Liver (tissue), 9 donors: ENCODE measurements around the gene ZNF492. TPM values are rescaled to one million over a fixed set of nuclear protein-coding genes. Genes with fewer than 3 reads are reported as not detected.

Experiments
- DNase-seq: peaks from one replicate; pipeline ENCODE4 v3.0.0-alpha.2; 2017; ENCODE audit warnings: low spot score
- H3K27ac ChIP-seq, 2 donors: one replicate each; pipeline ENCODE4 v1.7.0; 2013; ENCODE audit warnings: inconsistent platforms in 2 of 2, low read length in 2 of 2, control low read depth in 1 of 2, low read depth in 1 of 2, mild to moderate bottlenecking in 1 of 2
- H3K27me3 ChIP-seq, 4 donors: one replicate each; pipeline versions ENCODE4 v1.6.1 to v1.7.0; 2013; ENCODE audit warnings: low read length in 3 of 4, inconsistent platforms in 1 of 4, mild to moderate bottlenecking in 1 of 4, moderate library complexity in 1 of 4; ENCODE audit not compliant: control insufficient read depth in 4 of 4, insufficient read depth in 4 of 4
- H3K36me3 ChIP-seq, 4 donors: one replicate each; pipeline versions ENCODE4 v1.6.1 to v1.7.0; 2013; ENCODE audit warnings: low read length in 3 of 4, mild to moderate bottlenecking in 3 of 4, low read depth in 1 of 4, moderate library complexity in 1 of 4; ENCODE audit not compliant: control insufficient read depth in 4 of 4, insufficient read depth in 3 of 4
- H3K4me1 ChIP-seq, 4 donors: one replicate each; pipeline versions ENCODE4 v1.6.1 to v1.7.0; 2013; ENCODE audit warnings: low read length in 3 of 4, mild to moderate bottlenecking in 3 of 4, moderate library complexity in 1 of 4; ENCODE audit not compliant: control insufficient read depth in 4 of 4, insufficient read depth in 4 of 4
- H3K4me3 ChIP-seq, 3 donors: one replicate each; pipeline versions ENCODE4 v1.6.1 to v1.7.0; 2013; ENCODE audit warnings: low read length in 3 of 3, control low read depth in 1 of 3, low read depth in 1 of 3, mild to moderate bottlenecking in 1 of 3
- H3K9ac ChIP-seq, 2 donors: one replicate each; pipeline ENCODE4 v1.7.0; 2013; ENCODE audit warnings: low read length in 2 of 2, mild to moderate bottlenecking in 2 of 2, moderate library complexity in 2 of 2, control low read depth in 1 of 2, low read depth in 1 of 2
- H3K9me3 ChIP-seq, 4 donors: one replicate each; pipeline versions ENCODE4 v1.6.1 to v1.7.0; 2013; ENCODE audit warnings: low read length in 3 of 4; ENCODE audit not compliant: control insufficient read depth in 4 of 4
- CTCF ChIP-seq: fragments of 150-350 bp; IDR thresholded peaks from 2 replicates; pipeline ENCODE4 v1.5.1; 2017; ENCODE audit warnings: improper control_type of control experiment, low read depth, low read length; ENCODE audit not compliant: missing input control
- EGR1 ChIP-seq, 2 donors: IDR thresholded peaks; 2 replicates each; pipeline ENCODE4 v1.6.1; 2016 to 2018; ENCODE audit warnings: antibody characterized with exemption in 2 of 2, low read depth in 2 of 2
- FOXA1 ChIP-seq: IDR thresholded peaks from 2 replicates; pipeline ENCODE4 v1.6.1; 2016; ENCODE audit warnings: antibody characterized with exemption
- FOXA2 ChIP-seq: IDR thresholded peaks from 2 replicates; pipeline ENCODE4 v1.6.1; 2016; ENCODE audit warnings: antibody characterized with exemption
- GABPA ChIP-seq, 2 donors: IDR thresholded peaks in 1 of 2; conservative IDR thresholded peaks in 1 of 2; 2 replicates each; pipeline ENCODE4 v1.6.1; 2016; ENCODE audit warnings: antibody characterized with exemption in 2 of 2, mild to moderate bottlenecking in 1 of 2, moderate library complexity in 1 of 2
- HNF4A ChIP-seq, 2 donors: conservative IDR thresholded peaks; 2 replicates each; pipeline ENCODE4 v1.6.1; 2016; ENCODE audit warnings: antibody characterized with exemption in 2 of 2, mild to moderate bottlenecking in 2 of 2
- HNF4G ChIP-seq: IDR thresholded peaks from 2 replicates; pipeline ENCODE4 v1.6.1; 2016; ENCODE audit warnings: antibody characterized with exemption
- JUND ChIP-seq, 2 donors: IDR thresholded peaks; 2 replicates each; pipeline ENCODE4 v1.6.1; 2016; ENCODE audit warnings: antibody characterized with exemption in 2 of 2
- MAX ChIP-seq: IDR thresholded peaks from 2 replicates; pipeline ENCODE4 v1.6.1; 2016; ENCODE audit warnings: antibody characterized with exemption
- NR2F2 ChIP-seq: IDR thresholded peaks from 2 replicates; pipeline ENCODE4 v1.6.1; 2016; ENCODE audit warnings: antibody characterized with exemption
- RAD21 ChIP-seq, 2 donors: IDR thresholded peaks; 2 replicates each; pipeline ENCODE4 v1.6.1; 2016; ENCODE audit warnings: antibody characterized with exemption in 2 of 2, mild to moderate bottlenecking in 2 of 2
- RXRA ChIP-seq, 2 donors: IDR thresholded peaks; 2 replicates each; pipeline ENCODE4 v1.6.1; 2017 to 2018; ENCODE audit warnings: antibody characterized with exemption in 2 of 2, mild to moderate bottlenecking in 1 of 2
- SP1 ChIP-seq: IDR thresholded peaks from 2 replicates; pipeline ENCODE4 v1.6.1; 2018; ENCODE audit warnings: antibody characterized with exemption, mild to moderate bottlenecking
- TAF1 ChIP-seq: conservative IDR thresholded peaks from 2 replicates; pipeline ENCODE4 v1.6.1; 2016; ENCODE audit warnings: antibody characterized with exemption, mild to moderate bottlenecking
- YY1 ChIP-seq: IDR thresholded peaks from 2 replicates; pipeline ENCODE4 v1.6.1; 2016; ENCODE audit warnings: antibody characterized with exemption, mild to moderate bottlenecking
- ZBTB33 ChIP-seq: IDR thresholded peaks from 2 replicates; pipeline ENCODE4 v1.6.1; 2016; ENCODE audit warnings: antibody characterized with exemption
- WGBS: extraction: QIAGEN DNeasy Blood & Tissue Kit; methylation state at CpG from one replicate; pipeline ENCODE4 v1.1.7; 2013; 5-methylcytosine and 5-hydroxymethylcytosine counted together
- polyA plus RNA-seq, 2 donors: library from polyadenylated mRNA; stranded (reverse) in 1 of 2; unstranded in 1 of 2; fragments of 200-250 nt in 1 of 2; fragments of >200 nt in 1 of 2; fragmentation: Nextera tagmentation in 1 of 2; extraction: Ambion mirVana in 1 of 2; gene quantifications; one replicate each; pipeline versions ENCODE4 v1.2.1 to v1.2.3, GENCODE V29; 2013 to 2015
- total RNA-seq, 2 donors: library from RNA; depleted of rRNA; stranded (reverse); fragments of >200 nt; gene quantifications; one replicate each; pipeline ENCODE4 v1.2.3, GENCODE V29; 2014
- TF ChIP-seq, protein P1 (sequence below): IDR thresholded peaks from 2 replicates; pipeline ENCODE4 v1.6.1; 2016; ENCODE audit warnings: antibody characterized with exemption
- TF ChIP-seq, protein P2 (sequence below): IDR thresholded peaks from 2 replicates; pipeline ENCODE4 v1.6.1; 2016; ENCODE audit warnings: antibody characterized with exemption, mild to moderate bottlenecking
- donor health status: healthy.
- donor health status: healthy.
- donor health status: healthy.
- donor health status: healthy.
- donor health status: healthy.

Gene ZNF492
- total and polyA plus RNA-seq, 4 donors: under 0.01 to 2.4 (median 0.01) TPM; not detected in 1

- H3K4me3 ChIP-seq: no peak overlapping the region
- TF ChIP-seq FOXA1: no peak
- TF ChIP-seq MAX: no peak
- TF ChIP-seq NR2F2: no peak
- TF ChIP-seq, protein P1, sequence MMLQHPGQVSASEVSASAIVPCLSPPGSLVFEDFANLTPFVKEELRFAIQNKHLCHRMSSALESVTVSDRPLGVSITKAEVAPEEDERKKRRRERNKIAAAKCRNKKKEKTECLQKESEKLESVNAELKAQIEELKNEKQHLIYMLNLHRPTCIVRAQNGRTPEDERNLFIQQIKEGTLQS: no peak
- TF ChIP-seq, protein P2, sequence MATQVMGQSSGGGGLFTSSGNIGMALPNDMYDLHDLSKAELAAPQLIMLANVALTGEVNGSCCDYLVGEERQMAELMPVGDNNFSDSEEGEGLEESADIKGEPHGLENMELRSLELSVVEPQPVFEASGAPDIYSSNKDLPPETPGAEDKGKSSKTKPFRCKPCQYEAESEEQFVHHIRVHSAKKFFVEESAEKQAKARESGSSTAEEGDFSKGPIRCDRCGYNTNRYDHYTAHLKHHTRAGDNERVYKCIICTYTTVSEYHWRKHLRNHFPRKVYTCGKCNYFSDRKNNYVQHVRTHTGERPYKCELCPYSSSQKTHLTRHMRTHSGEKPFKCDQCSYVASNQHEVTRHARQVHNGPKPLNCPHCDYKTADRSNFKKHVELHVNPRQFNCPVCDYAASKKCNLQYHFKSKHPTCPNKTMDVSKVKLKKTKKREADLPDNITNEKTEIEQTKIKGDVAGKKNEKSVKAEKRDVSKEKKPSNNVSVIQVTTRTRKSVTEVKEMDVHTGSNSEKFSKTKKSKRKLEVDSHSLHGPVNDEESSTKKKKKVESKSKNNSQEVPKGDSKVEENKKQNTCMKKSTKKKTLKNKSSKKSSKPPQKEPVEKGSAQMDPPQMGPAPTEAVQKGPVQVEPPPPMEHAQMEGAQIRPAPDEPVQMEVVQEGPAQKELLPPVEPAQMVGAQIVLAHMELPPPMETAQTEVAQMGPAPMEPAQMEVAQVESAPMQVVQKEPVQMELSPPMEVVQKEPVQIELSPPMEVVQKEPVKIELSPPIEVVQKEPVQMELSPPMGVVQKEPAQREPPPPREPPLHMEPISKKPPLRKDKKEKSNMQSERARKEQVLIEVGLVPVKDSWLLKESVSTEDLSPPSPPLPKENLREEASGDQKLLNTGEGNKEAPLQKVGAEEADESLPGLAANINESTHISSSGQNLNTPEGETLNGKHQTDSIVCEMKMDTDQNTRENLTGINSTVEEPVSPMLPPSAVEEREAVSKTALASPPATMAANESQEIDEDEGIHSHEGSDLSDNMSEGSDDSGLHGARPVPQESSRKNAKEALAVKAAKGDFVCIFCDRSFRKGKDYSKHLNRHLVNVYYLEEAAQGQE: no peak
- TF ChIP-seq HNF4G: no peak
- no peak for TF ChIP-seq FOXA2
- TF ChIP-seq HNF4A (conservative IDR thresholded peaks at IDR 0.05): no peak
- no peak for TF ChIP-seq RXRA (IDR thresholded peaks at IDR 0.05)
- no peak for TF ChIP-seq GABPA (IDR thresholded peaks at IDR 0.05 in 1 of 2, conservative IDR thresholded peaks at IDR 0.05 in 1 of 2)
- no peak for TF ChIP-seq EGR1 (IDR thresholded peaks at IDR 0.05; ENCODE audit: low read depth in 2 of 2)
- TF ChIP-seq SP1: no peak
- no peak for TF ChIP-seq JUND (IDR thresholded peaks at IDR 0.05)
- H3K9ac ChIP-seq: no peak overlapping the region
- no peaks in the 10 kb centered on the region for H3K27me3 ChIP-seq
- peaks cover 3 to 16% (median 6%) of the 10 kb centered on the region in 4 donors for H3K9me3 ChIP-seq
- H3K4me1 ChIP-seq: no peaks in the 10 kb centered on the region
- WGBS: 22% methylated on average over 44 of the region's 44 CpGs
- no peaks in the 10 kb centered on the region for H3K36me3 ChIP-seq
- no peak overlapping the region for H3K27ac ChIP-seq
- DNase-seq: no peak
Measured at GRCh38 chr19:22617614-22618320, 16.4 kb upstream of the ZNF492 start.

GRCh38 chr19:22619371-22619770 lies 14.8 kb upstream of the ZNF492 start:
- peaks cover 0 to 4% (median 0%) of the 10 kb centered on the region in 4 donors for H3K27me3 ChIP-seq

More at GRCh38 chr19:22619371-22619770, 14.8 kb upstream of the ZNF492 start:
- no peaks in the 10 kb centered on the region for H3K4me1 ChIP-seq
- no peak overlapping the region for H3K4me3 ChIP-seq
- DNase-seq: no peak
- H3K9ac ChIP-seq: no peak overlapping the region
- peaks cover 3 to 16% (median 6%) of the 10 kb centered on the region in 4 donors for H3K9me3 ChIP-seq
- 54% methylated on average over 4 of the region's 4 CpGs for WGBS
- no peak for TF ChIP-seq SP1
- no peak for TF ChIP-seq HNF4G
- no peak for TF ChIP-seq JUND (IDR thresholded peaks at IDR 0.05)
- no peak for TF ChIP-seq RAD21 (IDR thresholded peaks at IDR 0.05)
- no peak for TF ChIP-seq EGR1 (IDR thresholded peaks at IDR 0.05; ENCODE audit: low read depth in 2 of 2)
- no peak for TF ChIP-seq CTCF
- no peak for TF ChIP-seq GABPA (IDR thresholded peaks at IDR 0.05 in 1 of 2, conservative IDR thresholded peaks at IDR 0.05 in 1 of 2)
- TF ChIP-seq FOXA2: no peak
- no peak for TF ChIP-seq ZBTB33
- TF ChIP-seq TAF1: no peak
- no peak for TF ChIP-seq FOXA1
- no peak for TF ChIP-seq NR2F2
- TF ChIP-seq, protein P1: no peak
- TF ChIP-seq, protein P2: no peak
- TF ChIP-seq MAX: no peak
- TF ChIP-seq YY1: no peak
- H3K27ac ChIP-seq: no peak overlapping the region
- H3K36me3 ChIP-seq: no peaks in the 10 kb centered on the region
